Lower leg skin (tissue), 3 donors: ENCODE data around the gene GPR3.

Source experiments
- CTCF ChIP-seq, 3 donors: fragments of 450-650 bp; IDR thresholded peaks; one replicate each; pipeline ENCODE4 v1.5.1; 2016; ENCODE audit warnings: antibody characterized with exemption in 3 of 3, mild to moderate bottlenecking in 3 of 3, moderate library complexity in 2 of 3
- POLR2A ChIP-seq, 2 donors: fragments of 450-650 bp; IDR thresholded peaks; one replicate each; pipeline ENCODE4 v1.6.1; 2016 to 2017; ENCODE audit warnings: antibody characterized with exemption in 2 of 2, mild to moderate bottlenecking in 1 of 2, moderate library complexity in 1 of 2

GRCh38 chr1:27372808-27373690, 19.4 kb upstream of the GPR3 start:
- TF ChIP-seq CTCF (IDR thresholded peaks at IDR 0.05): no peak
- TF ChIP-seq POLR2A (IDR thresholded peaks at IDR 0.05): no peak
